ENCODE data around the gene STXBP4.

STXBP4 gene

GRCh38 chr17:55120651-55121050 lies 152.1 kb downstream of the STXBP4 start:
- no peak for DNase-seq (ENCODE audit: low read depth)

- DNase-seq (ENCODE audit: low read depth): no peak
Observed at GRCh38 chr17:55121268-55121667, 152.7 kb downstream of the STXBP4 start.

- DNase-seq (ENCODE audit: low read depth): no peak
Observed at GRCh38 chr17:55122114-55122513, 153.5 kb downstream of the STXBP4 start.

- no peak for DNase-seq (ENCODE audit: low read depth)
Observed at GRCh38 chr17:55124730-55125360, 156.3 kb downstream of the STXBP4 start.

- DNase-seq (ENCODE audit: low read depth): no peak
Observed at GRCh38 chr17:55133583-55133982, 165.0 kb downstream of the STXBP4 start.

- DNase-seq (ENCODE audit: low read depth): no peak
Observed at GRCh38 chr17:55134486-55135157, 166.1 kb downstream of the STXBP4 start.

GRCh38 chr17:55140809-55141208 lies 172.2 kb downstream of the STXBP4 start:
- DNase-seq (ENCODE audit: low read depth): no peak

GRCh38 chr17:55144518-55144917 lies 176.0 kb downstream of the STXBP4 start:
- DNase-seq (ENCODE audit: low read depth): no peak

- no peak for DNase-seq (ENCODE audit: low read depth)
Observed at GRCh38 chr17:55149485-55149884, 180.9 kb downstream of the STXBP4 start.

GRCh38 chr17:55152236-55152635 lies 183.7 kb downstream of the STXBP4 start:
- DNase-seq (ENCODE audit: low read depth): no peak

GRCh38 chr17:55154101-55154500 lies 185.5 kb downstream of the STXBP4 start:
- DNase-seq (ENCODE audit: low read depth): no peak

GRCh38 chr17:55155856-55156560 lies 187.4 kb downstream of the STXBP4 start:
- DNase-seq (ENCODE audit: low read depth): no peak

- DNase-seq (ENCODE audit: low read depth): no peak
Observed at GRCh38 chr17:55157165-55157564, 188.6 kb downstream of the STXBP4 start.

GRCh38 chr17:55158439-55158838 lies 189.9 kb downstream of the STXBP4 start:
- no peak for DNase-seq (ENCODE audit: low read depth)

GRCh38 chr17:55159251-55159650 lies 190.7 kb downstream of the STXBP4 start:
- DNase-seq (ENCODE audit: low read depth): no peak

GRCh38 chr17:55160501-55160900 lies 191.9 kb downstream of the STXBP4 start:
- no peak for DNase-seq (ENCODE audit: low read depth)

GRCh38 chr17:55161935-55162555 lies 193.5 kb downstream of the STXBP4 start:
- DNase-seq (ENCODE audit: low read depth): no peak

- no peak for DNase-seq (ENCODE audit: low read depth)
Observed at GRCh38 chr17:55162556-55162946, 194.0 kb downstream of the STXBP4 start.

- no peak for DNase-seq (ENCODE audit: low read depth)
Observed at GRCh38 chr17:55163408-55163807, 194.8 kb downstream of the STXBP4 start.

- DNase-seq (ENCODE audit: low read depth): no peak
Observed at GRCh38 chr17:55166506-55166905, 197.9 kb downstream of the STXBP4 start.

- DNase-seq (ENCODE audit: low read depth): no peak
Observed at GRCh38 chr17:55167024-55167725, 198.6 kb downstream of the STXBP4 start.

All from GM04504 (cell line).